GM12872 (cell line): Measurements from ENCODE around the gene CRADD.

Experiments
- TF ChIP-seq, protein P1 (sequence below): IDR thresholded peaks from 3 replicates; pipeline ENCODE4 v1.5.1; 2011; ENCODE audit warnings: low read depth, mild to moderate bottlenecking, low read length, moderate library complexity; ENCODE audit not compliant: insufficient read depth

CRADD gene

DNA sequence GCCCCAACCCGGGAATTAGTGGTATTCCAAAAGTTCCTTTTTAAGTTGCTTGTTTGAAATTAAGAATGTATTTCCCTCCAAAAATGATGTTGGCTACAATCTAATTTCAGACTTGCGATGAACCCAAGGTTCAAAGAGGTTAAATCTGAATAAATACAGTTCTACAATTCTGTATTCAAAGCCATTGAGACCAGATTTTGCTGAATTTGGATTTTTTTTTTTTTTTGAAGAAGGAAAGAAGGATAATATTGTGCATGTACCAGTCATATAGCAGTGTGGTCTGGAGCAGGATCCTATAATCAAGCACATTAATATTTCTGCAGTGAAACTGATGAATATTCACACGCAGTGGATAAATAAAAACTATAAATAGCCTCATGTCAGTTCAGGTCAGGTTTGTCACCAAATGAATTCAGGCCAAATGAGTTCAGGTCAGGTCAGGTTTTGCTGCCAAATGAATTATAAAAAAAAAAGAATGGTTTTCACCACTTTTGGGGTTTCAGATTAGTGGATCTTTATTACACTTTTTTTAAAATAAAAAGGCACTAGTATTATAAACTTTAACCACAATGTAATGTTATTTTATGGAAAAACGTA is 69.5 kb downstream of the CRADD start:
- TF ChIP-seq, protein P1, sequence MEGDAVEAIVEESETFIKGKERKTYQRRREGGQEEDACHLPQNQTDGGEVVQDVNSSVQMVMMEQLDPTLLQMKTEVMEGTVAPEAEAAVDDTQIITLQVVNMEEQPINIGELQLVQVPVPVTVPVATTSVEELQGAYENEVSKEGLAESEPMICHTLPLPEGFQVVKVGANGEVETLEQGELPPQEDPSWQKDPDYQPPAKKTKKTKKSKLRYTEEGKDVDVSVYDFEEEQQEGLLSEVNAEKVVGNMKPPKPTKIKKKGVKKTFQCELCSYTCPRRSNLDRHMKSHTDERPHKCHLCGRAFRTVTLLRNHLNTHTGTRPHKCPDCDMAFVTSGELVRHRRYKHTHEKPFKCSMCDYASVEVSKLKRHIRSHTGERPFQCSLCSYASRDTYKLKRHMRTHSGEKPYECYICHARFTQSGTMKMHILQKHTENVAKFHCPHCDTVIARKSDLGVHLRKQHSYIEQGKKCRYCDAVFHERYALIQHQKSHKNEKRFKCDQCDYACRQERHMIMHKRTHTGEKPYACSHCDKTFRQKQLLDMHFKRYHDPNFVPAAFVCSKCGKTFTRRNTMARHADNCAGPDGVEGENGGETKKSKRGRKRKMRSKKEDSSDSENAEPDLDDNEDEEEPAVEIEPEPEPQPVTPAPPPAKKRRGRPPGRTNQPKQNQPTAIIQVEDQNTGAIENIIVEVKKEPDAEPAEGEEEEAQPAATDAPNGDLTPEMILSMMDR, result no peak

DNA sequence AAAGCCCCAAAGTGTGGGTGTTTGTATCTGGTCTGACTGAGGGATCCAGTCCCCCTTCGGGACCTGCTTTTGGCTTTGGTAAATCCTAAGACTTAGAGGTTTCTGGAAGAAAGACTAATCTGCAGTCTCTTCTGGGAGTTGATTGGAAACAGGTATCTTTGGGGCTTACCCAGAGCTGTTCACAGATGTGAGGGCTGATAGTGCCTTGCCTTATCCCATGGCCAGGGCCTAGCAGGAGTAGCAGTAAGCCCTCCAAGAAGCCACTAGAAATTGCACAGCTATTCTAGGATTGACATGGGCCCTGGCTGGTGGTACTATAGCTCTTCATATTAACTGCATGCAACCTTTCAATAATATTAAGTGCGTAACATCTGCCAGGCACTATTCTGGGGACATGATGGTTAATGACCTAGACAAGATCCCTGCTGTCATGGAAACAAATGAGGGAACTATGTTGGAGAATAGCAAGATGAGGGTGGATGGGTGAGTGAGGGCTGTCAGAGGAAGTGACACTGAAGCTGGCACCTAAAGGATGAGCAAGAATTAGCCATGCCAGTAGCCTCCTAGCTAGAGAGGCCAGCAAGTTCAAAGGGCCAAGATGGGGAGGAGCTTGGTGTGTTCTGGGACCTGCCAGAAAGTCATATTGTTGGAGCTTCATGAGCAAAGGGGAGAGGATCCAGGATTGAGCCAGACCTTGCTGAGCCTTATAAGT is 71.7 kb downstream of the CRADD start:
- TF ChIP-seq, protein P1, result no peak

DNA sequence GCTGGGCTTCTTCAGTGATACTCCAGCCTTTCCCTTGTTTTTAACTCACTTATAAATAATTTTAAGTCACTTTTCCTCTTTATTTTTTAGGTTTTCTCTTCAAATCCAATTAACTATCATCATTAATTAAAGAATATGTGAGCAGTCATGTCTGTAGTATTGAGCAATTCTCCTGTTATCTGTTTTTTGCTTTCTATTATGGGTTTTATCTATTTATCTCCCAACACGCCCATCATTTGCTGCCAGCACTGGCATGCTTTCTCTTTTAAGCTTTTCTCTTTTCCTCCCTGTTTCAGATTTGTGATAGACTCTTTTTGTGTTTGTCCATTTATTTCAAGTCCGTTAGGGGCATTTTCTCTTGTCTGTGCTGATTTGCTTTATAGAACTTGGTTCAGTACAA is 72.3 kb downstream of the CRADD start:
- TF ChIP-seq, protein P1, result no peak

DNA sequence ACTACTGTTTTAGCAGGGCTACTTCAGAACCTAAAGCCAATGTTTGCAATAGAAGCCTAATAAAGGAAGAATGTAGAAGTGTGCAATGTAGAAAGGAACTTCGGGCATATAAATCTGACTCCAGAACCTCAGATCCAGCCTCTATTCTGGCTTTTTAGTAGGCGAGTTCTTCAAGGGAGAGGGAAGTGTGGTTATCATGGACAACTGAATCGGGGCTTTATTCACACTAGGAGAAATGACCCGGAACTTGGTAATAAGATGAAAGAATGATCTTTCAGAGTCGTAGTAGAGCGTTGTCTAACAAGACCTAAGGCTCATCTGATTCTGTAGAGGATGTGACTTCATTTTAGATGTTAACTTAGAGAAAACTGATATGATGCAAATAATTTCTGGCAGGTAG is 72.9 kb downstream of the CRADD start:
- TF ChIP-seq, protein P1, result no peak

DNA sequence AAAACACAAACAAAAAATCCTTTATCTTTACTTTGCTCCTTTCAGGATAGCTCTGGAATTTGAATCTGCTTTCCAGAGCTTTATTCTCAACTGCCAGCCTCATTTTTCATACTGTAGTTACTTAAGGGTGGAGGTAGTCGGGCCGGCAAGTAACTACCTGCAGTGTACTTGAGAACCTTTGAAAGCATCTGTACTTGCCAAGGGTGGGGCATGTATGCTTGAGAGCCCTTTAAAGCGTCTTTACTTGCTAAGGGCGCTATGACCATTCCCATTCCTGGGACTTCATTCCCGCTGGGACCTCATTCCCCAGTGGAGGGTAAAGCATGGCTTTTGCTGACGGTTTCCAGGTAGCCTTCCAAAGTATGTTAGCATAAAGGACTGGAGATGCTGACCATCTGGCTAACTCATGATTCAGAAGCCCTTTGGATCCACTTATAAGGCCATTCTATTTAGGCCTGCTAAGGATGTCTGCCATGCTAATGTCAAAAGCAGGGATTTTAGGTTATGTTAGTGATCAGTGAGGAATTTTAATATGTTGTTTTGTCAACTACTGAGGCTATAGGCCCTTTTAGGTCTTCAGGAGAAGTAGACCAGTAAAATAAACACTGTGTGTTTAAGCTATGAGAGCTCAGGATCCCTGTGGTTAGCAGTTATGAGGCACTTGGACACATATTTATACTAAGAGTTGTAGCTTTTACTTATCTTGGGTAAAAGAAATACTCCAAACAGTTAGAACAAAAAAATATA is 74.9 kb downstream of the CRADD start:
- TF ChIP-seq, protein P1, result no peak

DNA sequence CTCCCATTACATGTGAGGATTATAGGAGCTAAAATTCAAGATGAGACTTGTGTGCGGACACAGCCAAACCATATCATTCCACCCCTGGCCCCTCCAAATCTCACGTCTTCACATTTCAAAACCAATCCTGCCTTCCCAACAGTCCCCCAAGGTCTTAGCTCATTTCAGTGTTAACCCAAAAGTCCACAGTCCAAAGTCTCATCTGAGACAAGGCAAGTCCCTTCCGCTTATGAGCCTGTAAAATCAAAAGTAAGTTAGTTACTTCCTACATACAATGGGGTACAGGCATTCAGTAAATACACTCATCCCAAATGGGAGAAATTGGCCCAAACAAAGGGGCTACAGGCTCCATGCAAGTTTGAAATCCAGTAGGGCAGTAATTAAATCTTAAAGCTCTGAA is 76.1 kb downstream of the CRADD start:
- TF ChIP-seq, protein P1, result no peak

DNA sequence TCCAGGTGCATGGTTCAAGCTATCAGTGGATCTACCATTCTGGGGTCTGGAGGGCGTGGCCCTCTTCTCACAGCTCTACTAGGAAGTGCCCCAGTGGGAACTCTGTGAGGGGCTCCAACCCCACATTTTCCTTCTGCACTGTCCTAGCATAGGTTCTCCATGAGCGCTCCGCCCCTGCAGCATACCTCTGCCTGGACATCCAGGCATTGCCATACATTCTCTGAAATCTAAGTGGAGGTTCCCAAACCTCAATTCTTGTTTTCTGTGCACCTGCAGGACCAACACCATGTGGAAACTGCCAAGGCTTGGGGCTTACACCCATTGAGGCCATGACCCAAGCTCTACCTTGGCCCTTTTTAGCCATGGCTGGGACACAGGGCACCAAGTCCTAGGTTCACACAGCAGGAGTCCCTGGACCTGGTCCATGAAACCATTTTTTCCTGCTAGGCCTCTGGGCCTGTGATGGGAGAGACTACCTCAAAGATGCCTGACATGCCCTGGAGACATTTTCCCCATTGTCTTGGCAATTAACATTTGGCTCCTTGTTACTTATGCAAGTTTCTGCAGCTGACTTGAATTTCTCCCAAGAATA is 76.8 kb downstream of the CRADD start:
- TF ChIP-seq, protein P1, result no peak
